NCI-H128 (cell line): ENCODE data around the gene TMEM176B.

Source experiments
- DNase-seq: peaks from one replicate; lab custom pipeline; 2025; ENCODE audit not compliant: unreplicated experiment; lab: John Stamatoyannopoulos, UW

TMEM176B gene

GRCh38 chr7:150799741-150800580 lies at the start of gene TMEM176B:
Gene TMEM176B, minus strand, starts transcription at chr7:150800364. Its CDS starts 3,795 bp downstream, at chr7:150796569.
- DNase-seq = no peak

GRCh38 chr7:150849204-150849775 lies 49.1 kb upstream of the TMEM176B start:
- no peak for DNase-seq

- no peak for DNase-seq
Observed at GRCh38 chr7:150848561-150849115, 48.5 kb upstream of the TMEM176B start.

GRCh38 chr7:150848111-150848510 lies 47.9 kb upstream of the TMEM176B start:
- no peak for DNase-seq

GRCh38 chr7:150847536-150847935 lies 47.4 kb upstream of the TMEM176B start:
- DNase-seq = no peak

GRCh38 chr7:150846291-150847115 lies 46.3 kb upstream of the TMEM176B start:
- DNase-seq = no peak

GRCh38 chr7:150845421-150845861 lies 45.3 kb upstream of the TMEM176B start:
- DNase-seq = no peak

GRCh38 chr7:150842716-150843115 lies 42.6 kb upstream of the TMEM176B start:
- DNase-seq = no peak

GRCh38 chr7:150842018-150842417 lies 41.9 kb upstream of the TMEM176B start:
- DNase-seq = no peak

GRCh38 chr7:150838965-150839650 lies 38.9 kb upstream of the TMEM176B start:
- DNase-seq = no peak

- DNase-seq = no peak
Observed at GRCh38 chr7:150835702-150836280, 35.6 kb upstream of the TMEM176B start.

GRCh38 chr7:150835019-150835418 lies 34.9 kb upstream of the TMEM176B start:
- no peak for DNase-seq

GRCh38 chr7:150831851-150832250 lies 31.7 kb upstream of the TMEM176B start:
- DNase-seq = no peak

GRCh38 chr7:150830937-150831336 lies 30.8 kb upstream of the TMEM176B start:
- DNase-seq = no peak

GRCh38 chr7:150829426-150829825 lies 29.3 kb upstream of the TMEM176B start:
- no peak for DNase-seq

- DNase-seq = no peak
Observed at GRCh38 chr7:150828384-150828783, 28.2 kb upstream of the TMEM176B start.

- no peak for DNase-seq
Observed at GRCh38 chr7:150826061-150826849, 26.1 kb upstream of the TMEM176B start.

GRCh38 chr7:150824379-150825177 lies 24.4 kb upstream of the TMEM176B start:
- DNase-seq = no peak
